ENCODE data around the gene NCOA3.

The NCOA3 gene

DNA sequence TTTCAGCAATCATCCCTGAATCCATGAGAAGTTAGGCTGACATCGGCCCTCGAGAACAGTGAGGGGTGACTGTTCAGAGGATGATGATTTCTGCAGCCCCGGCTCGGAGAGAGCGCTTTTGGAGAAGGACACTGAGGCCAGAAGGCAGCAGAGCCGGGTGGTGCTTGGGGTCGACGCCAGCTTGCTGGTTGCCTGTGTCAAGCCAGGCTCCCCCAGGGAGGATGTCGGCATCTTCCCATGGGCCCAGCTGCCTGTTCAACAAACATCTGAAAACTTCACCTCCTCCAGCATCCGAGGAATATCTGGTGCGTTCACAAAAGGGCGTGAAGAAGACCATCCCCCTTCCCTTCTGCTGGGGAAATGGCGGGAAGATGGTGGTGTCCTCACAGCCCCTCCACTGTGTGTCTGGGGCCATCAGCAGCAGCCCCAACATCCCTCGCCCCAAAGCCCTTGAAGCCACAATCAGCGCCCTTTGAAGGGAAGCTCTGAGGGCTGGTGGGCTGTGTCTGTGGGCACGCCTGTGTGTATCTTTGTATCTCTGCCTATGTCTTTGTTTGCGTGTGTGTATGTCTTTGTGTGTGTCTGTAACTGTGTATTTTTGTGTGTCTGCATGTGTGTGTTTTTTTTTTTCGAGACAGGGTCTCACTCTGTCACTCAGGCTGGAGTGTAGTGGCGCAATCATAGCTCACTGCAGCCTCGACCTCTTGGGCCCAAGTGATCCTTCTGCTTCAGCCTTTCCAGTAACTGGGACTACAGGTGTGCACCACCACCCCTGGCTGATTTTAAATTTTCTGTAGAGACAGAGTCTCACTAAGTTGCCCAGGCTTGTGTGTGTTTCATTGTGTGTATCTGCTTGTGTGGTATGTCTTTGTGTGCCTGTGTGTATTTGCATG is 185.7 kb downstream of the NCOA3 start:
- no peak for DNase-seq

DNA sequence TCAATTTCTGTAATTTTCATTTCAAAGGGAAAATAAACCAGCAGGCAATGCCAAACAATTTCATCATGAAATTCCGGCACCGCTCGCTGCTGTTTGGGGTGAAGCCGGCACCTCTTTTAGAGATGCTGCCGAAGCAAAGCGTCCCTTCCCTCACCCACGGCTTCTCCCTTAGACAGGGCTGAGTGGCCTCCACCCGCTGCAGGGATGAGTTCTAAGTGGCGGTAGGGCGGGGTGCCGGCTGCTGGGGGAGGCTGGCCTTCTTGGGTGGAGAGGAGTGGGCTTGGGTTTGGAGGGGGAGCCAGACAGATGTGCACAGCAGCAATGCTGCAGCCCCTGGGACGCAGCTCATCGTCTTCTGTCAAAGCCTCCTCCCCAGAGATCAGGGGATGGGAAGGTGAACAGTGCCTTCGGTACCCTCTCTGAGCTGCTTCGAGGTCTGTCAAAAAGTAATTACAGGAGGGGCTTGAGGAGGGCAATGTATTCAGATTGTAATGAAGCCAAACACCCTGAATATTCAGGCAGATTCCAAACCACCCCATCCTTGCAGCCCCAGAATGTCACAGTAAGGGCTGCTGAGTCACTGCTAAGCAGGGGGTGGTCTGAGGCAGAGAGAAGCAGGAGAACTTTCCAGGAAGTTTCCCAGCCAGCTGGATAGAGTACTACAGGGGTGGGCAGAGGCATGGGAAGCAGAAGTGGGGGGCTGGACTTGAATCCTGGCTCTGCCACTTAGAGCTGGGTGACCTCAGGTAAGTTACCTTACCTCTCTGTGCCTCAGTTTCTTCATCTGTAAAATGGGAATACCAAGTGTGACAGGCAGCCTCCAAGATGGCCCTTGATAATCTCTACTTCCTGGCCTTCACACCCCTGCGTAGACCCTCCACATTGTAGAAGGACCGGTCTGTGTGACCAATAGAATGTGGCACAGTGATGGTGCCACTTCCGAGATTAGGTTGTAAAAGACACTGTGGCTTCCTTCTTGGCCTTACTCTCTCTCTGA is 187.0 kb downstream of the NCOA3 start:
- no peak for DNase-seq

DNA sequence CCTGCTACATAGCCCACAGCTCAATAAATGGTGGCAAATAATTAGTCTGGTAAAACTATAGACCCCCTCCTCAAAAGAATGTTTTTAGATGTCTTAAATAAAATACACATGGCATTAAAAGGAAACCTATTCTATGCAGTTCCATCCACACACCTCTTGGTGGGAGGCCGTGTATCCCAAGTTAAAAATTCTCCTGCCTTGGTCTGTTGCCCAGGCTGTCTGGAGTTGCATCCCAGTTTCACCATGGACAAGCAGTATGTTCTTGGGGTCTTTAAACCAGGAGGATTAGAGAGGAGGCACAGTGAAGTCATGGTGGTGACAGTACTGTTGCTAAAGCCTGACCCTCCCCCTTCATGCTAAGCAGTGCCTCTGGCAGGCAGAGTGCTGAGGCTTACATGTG is 188.0 kb downstream of the NCOA3 start:
- no peak for DNase-seq

- DNase-seq = no peak
These were observed 189.9 kb downstream of the NCOA3 start for GRCh38 chr20:47691625-47692024.

GRCh38 chr20:47694021-47694818 is 192.5 kb downstream of the NCOA3 start:
- DNase-seq = no peak

GRCh38 chr20:47696856-47697255 is 195.2 kb downstream of the NCOA3 start:
- DNase-seq = no peak

- DNase-seq = no peak
These were observed 196.5 kb downstream of the NCOA3 start for GRCh38 chr20:47698142-47698541.

- DNase-seq = no peak
These were observed 198.1 kb downstream of the NCOA3 start for GRCh38 chr20:47699818-47700217.

- no peak for DNase-seq
These were observed 198.6 kb downstream of the NCOA3 start for GRCh38 chr20:47700327-47700726.

DNA sequence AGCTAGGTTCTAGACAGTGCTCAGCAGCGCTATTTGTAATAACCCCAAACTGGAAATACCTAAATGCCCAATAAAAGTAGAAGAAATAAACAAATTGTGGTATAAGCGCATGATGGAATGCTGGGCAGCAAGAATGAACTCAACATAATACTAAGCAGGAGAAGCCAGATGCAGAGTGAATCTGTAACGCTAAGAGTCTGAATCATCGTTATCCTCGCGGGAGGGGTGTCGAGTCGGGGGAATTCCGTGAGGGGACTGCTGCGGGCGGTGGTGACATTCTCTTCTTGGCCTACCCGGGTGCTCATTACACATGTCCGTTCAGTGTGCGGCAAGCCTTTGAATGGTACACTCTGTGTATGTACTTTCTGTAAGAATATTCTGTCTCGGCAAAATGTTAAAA is 199.9 kb downstream of the NCOA3 start:
- no peak for DNase-seq

GRCh38 chr20:47703748-47704147 is 202.1 kb downstream of the NCOA3 start:
- DNase-seq = no peak

DNA sequence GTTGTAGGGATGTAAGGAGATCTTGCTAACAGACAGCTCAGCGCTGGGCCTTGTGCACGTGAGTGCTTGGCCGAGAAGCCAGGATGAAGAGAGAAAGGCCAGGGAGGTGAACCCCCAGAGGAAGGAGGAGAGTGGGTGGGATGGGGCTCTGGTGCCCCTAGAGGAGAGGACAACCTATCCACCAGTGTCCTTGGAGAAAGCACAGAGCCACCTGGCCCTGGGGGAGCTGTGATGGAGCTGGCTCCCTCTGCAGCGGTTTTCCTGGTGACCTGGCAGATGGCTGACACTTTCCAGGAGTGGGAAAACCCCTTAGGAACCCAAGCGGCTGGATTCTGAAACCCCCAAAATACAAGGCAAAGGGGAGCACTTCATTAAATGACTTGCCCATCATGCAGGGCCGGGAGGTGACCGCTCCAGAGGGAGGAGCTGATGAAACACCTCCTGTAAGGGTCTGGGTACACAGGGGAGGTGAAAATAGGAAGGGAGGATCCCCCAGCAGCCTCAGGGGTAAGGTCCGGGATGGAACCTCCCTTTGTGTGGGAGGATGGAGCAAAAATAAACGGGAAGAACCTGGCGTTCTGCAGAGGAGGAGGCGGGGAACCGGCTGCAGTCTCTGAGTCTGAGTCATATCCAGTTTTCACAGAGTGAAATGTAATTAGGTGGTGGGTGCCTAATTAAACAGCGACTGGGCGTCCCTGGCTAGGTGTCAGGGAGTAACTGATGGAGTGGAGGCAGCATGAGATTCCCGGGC is 203.2 kb downstream of the NCOA3 start:
- DNase-seq = no peak

DNA sequence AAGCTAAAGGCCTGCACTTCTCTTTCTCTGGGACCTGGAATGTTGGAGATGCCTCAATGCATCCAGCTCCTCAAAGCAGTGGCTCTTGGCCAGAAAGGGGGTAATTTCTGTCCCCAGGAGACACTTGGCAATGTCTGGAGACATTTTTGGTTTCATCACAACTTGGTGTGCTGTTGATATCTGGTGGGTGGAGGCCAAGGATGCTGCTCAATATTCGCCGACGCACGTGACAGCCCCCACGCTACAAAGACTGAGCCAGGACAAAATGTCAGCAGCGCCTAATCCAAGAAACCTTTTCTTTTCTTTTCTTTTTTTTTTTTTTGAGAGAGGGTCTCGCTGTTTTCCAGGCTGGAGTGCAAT is 203.8 kb downstream of the NCOA3 start:
- DNase-seq = no peak

DNA sequence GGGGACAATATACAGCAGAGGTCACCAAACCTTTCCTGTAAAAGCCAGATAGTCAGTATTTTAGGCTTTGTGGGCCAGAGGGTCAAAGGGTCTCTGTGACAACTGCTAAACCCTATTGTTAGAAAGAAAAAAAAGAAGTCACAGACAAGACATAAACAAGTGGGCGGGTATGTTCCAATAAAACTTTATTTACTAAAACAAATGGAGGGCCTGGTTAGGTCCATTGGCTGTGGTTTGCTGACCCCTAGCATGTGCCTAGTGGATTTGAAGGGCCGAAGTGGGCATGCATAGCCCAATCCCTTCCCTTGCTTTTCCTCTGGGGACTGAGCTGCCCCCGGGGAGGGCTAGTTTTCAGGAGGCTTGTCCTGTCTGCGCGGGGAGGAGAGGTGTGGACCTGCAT is 204.7 kb downstream of the NCOA3 start:
- no peak for DNase-seq

All from activated naive CD4-positive, alpha-beta T cell treated with Interleukin-2 at 50 U/mL for 16 hours (primary cell).